NT2/D1 (cell line): ENCODE results near the gene CCDC91.

Experiments
- SUZ12 ChIP-seq: IDR thresholded peaks from 2 replicates; pipeline ENCODE4 v1.6.1; 2011; ENCODE audit not compliant: insufficient read length, insufficient read depth; ENCODE audit errors: extremely low read depth
- ZNF274 ChIP-seq: IDR thresholded peaks from 2 replicates; pipeline ENCODE4 v1.6.1; 2011; ENCODE audit warnings: mild to moderate bottlenecking, low read depth, low read length

DNA sequence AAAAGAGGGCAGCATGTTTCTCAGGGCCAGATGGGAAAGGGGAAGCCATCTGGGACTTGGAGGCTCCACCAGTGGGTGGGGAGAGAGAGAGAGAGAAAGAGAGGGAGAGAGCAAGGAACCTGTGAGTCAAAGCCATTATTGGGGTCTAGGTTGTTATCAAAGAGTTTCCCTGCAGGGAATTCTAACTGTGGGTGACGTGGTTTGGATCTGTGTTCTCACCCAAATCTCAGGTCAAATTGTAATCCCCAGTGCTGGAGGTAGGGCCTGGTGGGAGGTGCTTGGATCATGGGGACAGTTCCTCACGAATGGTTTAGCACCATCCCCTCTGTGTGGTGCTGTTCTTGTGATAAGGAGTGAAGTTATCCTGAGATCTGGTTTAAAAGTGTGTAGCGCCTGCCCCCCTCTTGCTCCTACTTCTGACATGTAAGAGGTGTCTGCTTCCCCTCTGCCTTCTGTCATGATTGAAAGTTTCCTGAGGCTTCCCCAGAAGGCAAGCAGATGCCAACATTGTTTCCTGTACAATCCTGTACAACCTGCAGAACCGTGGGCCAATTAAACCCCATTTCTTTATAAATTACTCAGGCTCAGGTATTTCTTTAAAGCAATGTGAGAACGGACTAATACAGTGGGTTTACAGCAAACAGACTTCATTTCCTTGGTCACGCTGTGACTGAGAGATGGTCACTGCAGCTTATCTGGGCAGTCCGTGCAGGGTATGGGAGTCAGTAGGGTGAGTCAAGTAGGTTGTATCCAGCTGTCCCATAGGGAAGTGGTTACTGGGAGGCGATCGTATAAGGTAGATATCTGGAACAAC, 52.4 kb downstream of the CCDC91 start:
- TF ChIP-seq ZNF274 (no peak), SUZ12 (no peak)
